Lower lobe of right lung (tissue), 2 donors: ENCODE measurements around the gene ALDH1A1. TPM values are rescaled to one million over a fixed set of nuclear protein-coding genes. Genes with fewer than 3 reads are reported as not detected.
"Not testable (repeated sequence)": the region's sequence is repeated elsewhere in the genome, so short reads cannot be mapped to it uniquely, and the experiment has no call there.

Source experiments
- ATAC-seq, 2 donors: fragments of 200-7000 bp; cut with Tn5 transposase; one replicate each; pipeline ENCODE4 v1.9.1; 2020 to 2022; ENCODE audit warnings: mild to moderate bottlenecking in 2 of 2, moderate library complexity in 2 of 2
- DNase-seq: peaks from one replicate; pipeline ENCODE4 v3.0.0-alpha.2; 2020
- H3K27ac ChIP-seq: fragments of 200-600 bp; one replicate; pipeline ENCODE4 v1.8.0; 2022
- H3K27me3 ChIP-seq: fragments of 200-600 bp; one replicate; pipeline ENCODE4 v1.8.0; 2022; ENCODE audit warnings: low read depth
- H3K36me3 ChIP-seq: fragments of 200-600 bp; one replicate; pipeline ENCODE4 v1.8.0; 2022; ENCODE audit warnings: mild to moderate bottlenecking
- H3K4me1 ChIP-seq: fragments of 200-600 bp; one replicate; pipeline ENCODE4 v1.8.0; 2022
- H3K4me3 ChIP-seq: fragments of 200-600 bp; one replicate; pipeline ENCODE4 v1.8.0; 2022; ENCODE audit warnings: mild to moderate bottlenecking
- H3K9me3 ChIP-seq: fragments of 200-600 bp; one replicate; pipeline ENCODE4 v1.8.0; 2022
- intact Hi-C: fragments of 100-400 bp; cut with DNase I; formaldehyde crosslinking; loops from one replicate; pipeline ENCODE4 v1.11.0; 2022
- total RNA-seq: library from RNA; stranded (reverse); fragmentation: NEBNext Ultra II Directional; extraction: Animal tissue kit (Norgen Biotek cat#: 25700); gene quantifications from one replicate; pipeline ENCODE4 v1.2.1, GENCODE V29; 2021
- TF ChIP-seq, protein P1 (sequence below): fragments of 200-600 bp; IDR thresholded peaks from one replicate; pipeline ENCODE4 v1.8.0; 2022; ENCODE audit warnings: antibody characterized with exemption, mild to moderate bottlenecking
- donor health status: DM: no; HTN: yes; CAD: no; lungs with severe emphysema.

ALDH1A1 gene
- total RNA-seq, 1 donor from 2014 or later: 238 TPM

DNA sequence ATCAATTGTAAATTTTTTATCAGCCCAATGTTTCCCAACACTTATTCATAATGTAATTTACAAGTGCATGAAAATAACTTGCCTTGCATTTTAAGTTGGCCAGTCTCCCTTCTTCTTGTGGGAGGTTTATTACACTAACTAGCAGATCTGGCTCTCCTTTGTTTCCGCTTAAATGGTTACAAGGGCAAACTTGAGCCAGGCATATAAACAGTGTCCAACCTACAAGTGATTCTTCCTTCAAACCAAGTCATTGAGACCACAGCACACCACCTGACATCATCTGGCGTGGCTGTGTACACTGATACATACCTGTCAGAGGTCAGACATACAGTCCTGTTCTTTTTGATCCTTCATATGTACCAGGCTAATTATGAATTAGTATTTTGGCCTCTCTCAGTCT is 80.1 kb downstream of the ALDH1A1 start:
- H3K36me3 ChIP-seq: no peaks in the 10 kb centered on the region
- H3K27me3 ChIP-seq: no peaks in the 10 kb centered on the region
- no peaks in the 10 kb centered on the region for H3K9me3 ChIP-seq
- H3K4me3 ChIP-seq: no peak overlapping the region
- ATAC-seq: no peak
- TF ChIP-seq, protein P1, sequence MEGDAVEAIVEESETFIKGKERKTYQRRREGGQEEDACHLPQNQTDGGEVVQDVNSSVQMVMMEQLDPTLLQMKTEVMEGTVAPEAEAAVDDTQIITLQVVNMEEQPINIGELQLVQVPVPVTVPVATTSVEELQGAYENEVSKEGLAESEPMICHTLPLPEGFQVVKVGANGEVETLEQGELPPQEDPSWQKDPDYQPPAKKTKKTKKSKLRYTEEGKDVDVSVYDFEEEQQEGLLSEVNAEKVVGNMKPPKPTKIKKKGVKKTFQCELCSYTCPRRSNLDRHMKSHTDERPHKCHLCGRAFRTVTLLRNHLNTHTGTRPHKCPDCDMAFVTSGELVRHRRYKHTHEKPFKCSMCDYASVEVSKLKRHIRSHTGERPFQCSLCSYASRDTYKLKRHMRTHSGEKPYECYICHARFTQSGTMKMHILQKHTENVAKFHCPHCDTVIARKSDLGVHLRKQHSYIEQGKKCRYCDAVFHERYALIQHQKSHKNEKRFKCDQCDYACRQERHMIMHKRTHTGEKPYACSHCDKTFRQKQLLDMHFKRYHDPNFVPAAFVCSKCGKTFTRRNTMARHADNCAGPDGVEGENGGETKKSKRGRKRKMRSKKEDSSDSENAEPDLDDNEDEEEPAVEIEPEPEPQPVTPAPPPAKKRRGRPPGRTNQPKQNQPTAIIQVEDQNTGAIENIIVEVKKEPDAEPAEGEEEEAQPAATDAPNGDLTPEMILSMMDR: no peak
- no peak overlapping the region for H3K27ac ChIP-seq
- DNase-seq: no peak
- H3K4me1 ChIP-seq: peaks cover 11% of the 10 kb centered on the region
- intact Hi-C loops: no loop called here

DNA sequence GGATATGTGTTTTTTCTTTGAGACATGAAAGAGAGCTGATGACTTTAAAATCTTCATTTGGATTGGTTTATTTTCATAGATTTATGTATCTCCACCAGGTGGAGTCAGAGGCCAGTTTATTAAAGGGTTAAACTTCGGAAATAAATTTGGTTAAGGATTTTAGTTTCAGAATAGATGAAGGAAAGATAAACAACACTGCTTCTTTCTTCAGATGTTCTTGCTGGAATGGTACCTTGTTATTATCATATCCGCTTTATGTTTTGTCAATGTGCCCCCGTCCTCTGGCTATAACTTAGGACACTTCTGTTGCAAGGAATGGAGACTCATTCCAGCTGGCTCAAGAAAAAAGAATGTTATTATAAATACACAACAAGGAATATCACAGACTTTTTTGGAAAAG is 81.2 kb downstream of the ALDH1A1 start:
- no peak for ATAC-seq
- Histone ChIP-seq H3K4me1 (peaks cover 11% of the 10 kb centered on the region), H3K27me3 (no peaks in the 10 kb centered on the region), H3K4me3 (no peak overlapping the region), H3K9me3 (no peaks in the 10 kb centered on the region), H3K27ac (no peak overlapping the region), H3K36me3 (no peaks in the 10 kb centered on the region)
- intact Hi-C loops: no loop called here
- TF ChIP-seq, protein P1: peak; percentile 45
- no peak for DNase-seq

DNA sequence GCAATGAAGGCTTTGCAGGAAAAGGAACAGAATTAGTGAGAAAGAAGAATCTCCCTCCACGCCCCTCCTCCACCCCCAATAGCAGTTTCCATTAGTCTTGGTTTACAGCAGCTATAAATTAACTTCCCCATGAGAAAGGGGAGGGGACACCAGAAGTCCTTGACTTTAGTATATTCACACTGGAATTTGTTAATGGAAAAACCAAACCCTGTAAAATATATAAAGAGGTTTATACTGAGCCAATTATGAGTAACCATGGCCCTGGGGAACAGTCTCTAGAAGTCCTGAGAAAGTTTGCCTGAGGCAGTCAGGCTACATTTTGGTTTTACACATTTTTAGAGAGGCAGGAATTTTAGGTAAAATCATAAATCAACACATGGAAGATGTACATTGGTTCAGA is 88.5 kb downstream of the ALDH1A1 start:
- Histone ChIP-seq H3K27ac (no peak overlapping the region), H3K36me3 (no peaks in the 10 kb centered on the region), H3K4me3 (no peak overlapping the region), H3K4me1 (no peaks in the 10 kb centered on the region), H3K27me3 (no peaks in the 10 kb centered on the region), H3K9me3 (no peaks in the 10 kb centered on the region)
- DNase-seq (no peak), ATAC-seq (no peak)
- intact Hi-C loops: no loop called here
- TF ChIP-seq, protein P1: no peak

DNA sequence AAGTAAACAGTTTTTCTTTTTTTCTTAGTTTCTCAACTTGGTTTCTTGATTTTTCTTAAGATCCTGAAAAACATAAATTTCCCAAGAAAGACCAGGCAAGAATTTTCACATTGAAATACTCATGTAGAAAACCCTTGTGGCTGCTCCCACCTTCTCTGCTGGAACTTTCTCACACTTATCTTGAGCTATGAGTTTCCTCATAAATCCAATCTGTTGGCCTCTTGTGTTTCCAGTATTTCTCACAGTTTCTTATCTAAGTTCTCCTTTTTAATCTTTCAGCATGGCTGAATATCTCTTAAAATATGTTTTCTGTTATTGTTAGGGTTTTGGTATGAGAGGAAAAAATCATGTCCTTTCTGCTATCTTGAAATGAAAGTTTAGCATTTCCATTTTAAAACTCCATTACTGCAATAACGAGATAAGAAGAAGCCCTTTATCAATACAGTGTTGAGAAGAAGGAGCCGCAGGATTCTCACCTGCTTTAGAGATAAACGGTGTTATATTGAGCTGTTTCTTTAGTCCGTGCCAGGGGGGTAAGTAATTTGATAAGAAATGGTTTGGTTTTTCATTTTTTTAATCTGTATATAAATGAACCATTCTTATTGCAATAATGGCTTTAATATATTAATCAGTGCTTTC is 89.3 kb downstream of the ALDH1A1 start:
- ATAC-seq: no peak
- intact Hi-C loops: no loop called here
- TF ChIP-seq, protein P1: no peak
- H3K4me1 ChIP-seq: no peaks in the 10 kb centered on the region
- H3K27ac ChIP-seq: no peak overlapping the region
- H3K9me3 ChIP-seq: no peaks in the 10 kb centered on the region
- H3K4me3 ChIP-seq: no peak overlapping the region
- H3K27me3 ChIP-seq: no peaks in the 10 kb centered on the region
- no peaks in the 10 kb centered on the region for H3K36me3 ChIP-seq
- DNase-seq: no peak

DNA sequence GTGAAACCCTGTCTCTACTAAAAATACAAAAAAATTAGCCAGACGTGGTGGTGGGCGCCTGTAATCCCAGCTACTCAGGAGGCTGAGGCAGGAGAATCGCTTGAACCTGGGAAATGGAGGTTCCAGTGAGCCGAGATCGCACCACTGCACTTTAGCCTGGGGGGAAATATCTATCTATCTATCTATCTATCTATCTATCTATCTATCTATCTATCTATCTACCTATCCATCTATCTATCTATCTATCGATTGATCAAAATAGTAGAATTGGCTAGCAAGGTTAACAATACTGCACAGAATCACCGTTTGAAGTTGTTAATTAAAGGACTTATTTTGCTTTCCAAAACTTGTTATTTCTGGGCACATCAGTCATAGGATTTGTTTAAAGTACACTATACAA is 90.1 kb downstream of the ALDH1A1 start:
- H3K36me3 ChIP-seq, DNase-seq, ATAC-seq, H3K27ac ChIP-seq, H3K4me3 ChIP-seq, H3K9me3 ChIP-seq, H3K4me1 ChIP-seq, intact Hi-C loops, H3K27me3 ChIP-seq: not testable (repeated sequence)

DNA sequence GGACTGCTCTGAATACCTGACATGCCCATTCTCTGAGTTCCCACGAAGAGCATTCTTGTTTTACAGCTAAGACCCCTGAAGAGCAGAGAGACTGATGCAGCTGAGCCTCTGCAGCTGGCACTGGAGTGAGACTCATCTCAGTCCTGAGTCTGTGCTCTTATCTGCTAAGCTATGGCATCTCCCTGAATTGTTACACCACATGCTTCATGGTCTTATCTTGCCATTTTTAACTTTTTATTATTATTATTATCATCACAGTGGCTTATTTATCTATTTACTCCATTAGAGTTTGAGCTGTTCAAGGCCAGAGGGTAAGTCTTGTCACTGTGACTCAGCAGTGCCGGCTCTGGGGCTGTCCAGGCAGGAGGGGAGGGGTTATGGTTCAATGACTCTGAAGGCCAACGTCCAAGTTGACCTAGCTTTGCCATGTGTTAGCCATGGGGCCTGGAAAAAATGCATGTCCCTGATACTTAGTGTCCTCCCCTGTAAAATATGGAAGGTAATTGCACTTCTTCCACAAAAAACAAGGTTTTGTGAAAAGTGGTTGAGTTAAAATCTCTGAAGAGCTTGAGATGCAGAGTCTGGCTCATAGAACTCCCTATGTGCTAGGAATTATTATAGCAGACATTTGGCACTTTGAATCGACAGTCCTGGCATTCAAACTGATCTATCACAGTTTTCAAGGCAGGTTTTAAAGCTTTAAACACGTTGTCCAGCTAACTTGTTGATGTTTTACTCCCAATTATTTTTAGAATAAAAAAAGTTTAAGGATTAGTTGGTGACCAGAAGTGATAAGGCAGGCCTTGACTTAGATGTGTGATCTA is 94.6 kb downstream of the ALDH1A1 start:
- intact Hi-C loops: loop anchor here (5.0 kb wide), 1 partner anchor 164 kb away; no protein-coding TSS in a partner anchor
- Histone ChIP-seq H3K4me1 (peaks cover 10% of the 10 kb centered on the region), H3K36me3 (no peaks in the 10 kb centered on the region), H3K27me3 (no peaks in the 10 kb centered on the region), H3K9me3 (no peaks in the 10 kb centered on the region), H3K4me3 (no peak overlapping the region), H3K27ac (no peak overlapping the region)
- peak; percentile 42 to 60 for ATAC-seq
- TF ChIP-seq, protein P1: no peak
- no peak for DNase-seq
